Epithelial cell of proximal tubule (primary cell): ENCODE measurements around the gene FOSB. TPM values are rescaled to one million over a fixed set of nuclear protein-coding genes. Genes with fewer than 3 reads are reported as not detected.

ENCODE experiments used
- DNase-seq: peaks from one replicate; pipeline ENCODE4 v3.0.0-alpha.2; 2011; ENCODE audit warnings: low read depth
- H3K4me3 ChIP-seq: 2 replicates; pipeline ENCODE4 v1.5.1; 2011; ENCODE audit warnings: low read depth, mild to moderate bottlenecking, low read length
- CTCF ChIP-seq: conservative IDR thresholded peaks from 2 replicates; pipeline ENCODE4 v1.5.1; 2012; ENCODE audit warnings: low read depth, mild to moderate bottlenecking, low read length
- total RNA-seq: library from RNA; depleted of rRNA; stranded (reverse); fragments of >200 nt; gene quantifications from 2 replicates; pipeline ENCODE4 v1.2.3, GENCODE V29; 2015

FOSB gene
- total RNA-seq, 1 donor from 2014 or later, result 3.4 TPM

GRCh38 chr19:45443462-45444317 is 24.1 kb upstream of the FOSB start:
- DNase-seq, result no peak
- TF ChIP-seq CTCF, result no peak
- H3K4me3 ChIP-seq, result peak overlapping the region; percentile 58

- no peak for TF ChIP-seq CTCF
- H3K4me3 ChIP-seq, result peak overlapping the region; percentile 36
- no peak for DNase-seq
These were observed 23.3 kb upstream of the FOSB start for GRCh38 chr19:45444318-45445041.

GRCh38 chr19:45445139-45445538 is 22.7 kb upstream of the FOSB start:
- no peak overlapping the region for H3K4me3 ChIP-seq
- DNase-seq, result no peak
- TF ChIP-seq CTCF, result no peak

- no peak for DNase-seq
- TF ChIP-seq CTCF, result peak; percentile 60
- no peak overlapping the region for H3K4me3 ChIP-seq
These were observed 21.5 kb upstream of the FOSB start for GRCh38 chr19:45446295-45446694.

- H3K4me3 ChIP-seq, result no peak overlapping the region
- no peak for TF ChIP-seq CTCF
- no peak for DNase-seq
These were observed 20.9 kb upstream of the FOSB start for GRCh38 chr19:45446944-45447343.

GRCh38 chr19:45448425-45448756 is 19.4 kb upstream of the FOSB start:
- TF ChIP-seq CTCF, result no peak
- H3K4me3 ChIP-seq, result no peak overlapping the region
- DNase-seq, result no peak
